Stimulated activated CD4-positive, alpha-beta T cell treated with anti-CD3 and anti-CD28 coated beads, Interleukin-15, amount 100 ng/mL, for 24 hours (primary cell): Measurements from ENCODE around the gene FAM180A.
"Not testable (repeated sequence)": the region's sequence is repeated elsewhere in the genome, so short reads cannot be mapped to it uniquely, and the experiment has no call there.

ENCODE experiments used
- DNase-seq: peaks from one replicate; pipeline ENCODE4 v3.0.0-alpha.2; 2020

FAM180A gene

DNA sequence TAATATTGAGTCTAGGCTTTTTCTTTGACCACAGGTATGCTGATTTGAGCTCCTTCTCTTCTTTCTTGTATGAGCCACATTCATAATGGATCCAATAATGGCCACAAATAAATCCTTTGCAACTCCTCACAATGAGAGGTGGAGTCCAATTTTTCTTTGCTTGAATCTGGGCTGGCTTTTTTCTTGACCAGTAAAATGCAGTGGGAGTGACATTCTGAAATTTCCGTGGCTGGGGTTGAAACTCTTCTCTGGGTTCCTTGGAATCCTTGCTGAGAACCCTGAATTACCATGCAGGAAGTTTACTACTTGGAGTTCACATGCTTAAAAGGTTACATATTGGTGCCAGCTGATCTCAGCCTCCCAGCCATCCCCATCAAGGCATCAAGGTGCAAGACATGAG lies 22.4 kb upstream of the FAM180A start:
- no peak for DNase-seq

- no peak for DNase-seq
Measured at GRCh38 chr7:135770139-135770710, 21.6 kb upstream of the FAM180A start.

- DNase-seq = no peak
Measured at GRCh38 chr7:135769005-135769802, 20.6 kb upstream of the FAM180A start.

GRCh38 chr7:135768467-135768866 lies 19.9 kb upstream of the FAM180A start:
- DNase-seq = no peak

GRCh38 chr7:135768064-135768463 lies 19.5 kb upstream of the FAM180A start:
- DNase-seq = no peak

DNA sequence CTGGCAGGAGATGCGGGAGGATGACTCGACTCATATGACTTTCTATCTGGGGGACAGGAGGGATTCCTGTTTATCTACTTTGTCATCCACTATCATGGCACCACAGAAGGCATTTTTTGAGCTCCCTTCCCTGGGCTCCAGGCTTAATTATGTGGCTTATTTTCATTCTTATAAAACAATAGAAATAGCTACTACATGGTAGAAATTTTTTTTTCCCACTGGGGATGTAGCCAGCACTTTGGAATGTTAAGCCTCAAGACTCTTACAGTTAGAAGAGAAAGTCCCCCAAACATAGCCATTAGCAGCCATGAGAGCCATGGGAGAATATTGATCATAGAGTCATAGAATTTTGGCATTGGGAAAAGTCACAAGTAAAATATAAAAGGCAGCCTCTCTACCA lies 14.6 kb upstream of the FAM180A start:
- no peak for DNase-seq

GRCh38 chr7:135761751-135762488 lies 13.3 kb upstream of the FAM180A start:
- no peak for DNase-seq

GRCh38 chr7:135759532-135759931 lies 10.9 kb upstream of the FAM180A start:
- no peak for DNase-seq

DNA sequence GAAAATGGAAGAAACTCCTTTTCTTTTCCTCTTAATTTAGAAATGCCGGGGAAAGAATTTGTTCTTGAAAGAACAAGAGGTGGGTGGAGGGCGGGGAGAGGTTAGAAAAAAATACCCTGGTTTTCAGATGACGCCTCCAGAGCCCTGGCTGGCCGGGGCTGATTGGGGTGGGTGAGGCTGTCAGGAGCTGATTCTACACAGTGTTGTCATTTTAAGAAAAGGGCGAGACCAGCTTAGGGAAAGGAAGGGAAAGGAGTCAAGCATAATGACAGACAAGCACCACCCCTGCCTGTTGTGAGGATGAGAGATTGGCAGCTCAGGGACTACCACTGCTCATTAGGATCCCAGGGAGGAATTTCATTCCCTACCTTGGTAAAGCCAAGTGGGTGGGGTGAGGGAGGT lies 9.9 kb upstream of the FAM180A start:
- no peak for DNase-seq

DNA sequence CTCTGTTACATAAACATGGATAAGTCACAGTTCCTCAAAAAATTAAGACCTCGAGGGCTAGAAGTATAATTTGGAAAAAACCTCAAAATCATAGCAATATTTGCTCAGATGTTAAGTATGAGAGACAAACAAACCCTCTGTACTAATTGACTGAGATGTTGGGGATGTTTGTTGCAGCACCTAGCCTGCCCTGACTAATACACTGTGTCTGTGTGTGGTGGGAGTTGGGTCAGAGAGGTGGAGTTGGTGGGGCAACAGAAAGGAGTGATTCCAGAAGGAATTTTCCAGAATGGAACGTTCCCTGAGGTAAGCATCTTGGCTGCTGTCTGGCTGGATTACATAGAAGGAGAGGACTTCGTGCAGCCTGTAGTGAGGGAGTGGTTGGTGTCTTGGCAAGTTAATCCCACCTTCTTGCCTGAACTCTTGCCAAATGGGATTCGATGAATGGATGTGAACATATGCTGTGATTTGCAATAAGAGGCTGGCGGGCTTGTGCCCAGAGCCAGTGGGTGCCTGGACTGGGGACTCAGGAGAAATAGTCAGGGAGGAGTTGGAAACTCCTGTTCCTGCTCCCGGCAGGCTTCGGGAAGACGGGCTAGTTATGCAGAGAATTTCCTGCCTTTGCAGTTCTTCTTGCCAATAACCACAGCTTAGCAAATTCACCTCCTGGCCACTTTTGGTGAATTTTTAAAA lies 9.3 kb upstream of the FAM180A start:
- no peak for DNase-seq

DNA sequence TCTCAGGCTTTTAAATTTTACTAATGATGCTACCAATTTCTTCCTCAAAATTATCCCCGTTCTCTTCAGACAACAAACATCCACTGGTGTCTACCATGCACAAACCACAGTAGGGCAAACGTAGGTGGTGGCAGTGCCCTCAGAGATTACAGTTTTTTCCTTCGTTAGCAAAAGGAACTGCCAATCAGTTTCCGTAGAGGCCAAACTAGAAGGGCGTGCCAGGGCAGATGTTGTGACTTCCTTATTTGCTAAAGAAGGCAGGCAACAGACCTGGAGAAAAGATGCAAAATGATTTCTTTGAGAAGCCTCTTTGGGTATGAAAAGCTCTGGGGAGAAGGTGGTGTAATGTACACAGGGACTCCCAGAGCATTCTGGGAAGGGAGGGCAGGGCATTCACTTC lies 7.6 kb upstream of the FAM180A start:
- DNase-seq = no peak

GRCh38 chr7:135755351-135755753 lies 6.7 kb upstream of the FAM180A start:
- DNase-seq = no peak

DNA sequence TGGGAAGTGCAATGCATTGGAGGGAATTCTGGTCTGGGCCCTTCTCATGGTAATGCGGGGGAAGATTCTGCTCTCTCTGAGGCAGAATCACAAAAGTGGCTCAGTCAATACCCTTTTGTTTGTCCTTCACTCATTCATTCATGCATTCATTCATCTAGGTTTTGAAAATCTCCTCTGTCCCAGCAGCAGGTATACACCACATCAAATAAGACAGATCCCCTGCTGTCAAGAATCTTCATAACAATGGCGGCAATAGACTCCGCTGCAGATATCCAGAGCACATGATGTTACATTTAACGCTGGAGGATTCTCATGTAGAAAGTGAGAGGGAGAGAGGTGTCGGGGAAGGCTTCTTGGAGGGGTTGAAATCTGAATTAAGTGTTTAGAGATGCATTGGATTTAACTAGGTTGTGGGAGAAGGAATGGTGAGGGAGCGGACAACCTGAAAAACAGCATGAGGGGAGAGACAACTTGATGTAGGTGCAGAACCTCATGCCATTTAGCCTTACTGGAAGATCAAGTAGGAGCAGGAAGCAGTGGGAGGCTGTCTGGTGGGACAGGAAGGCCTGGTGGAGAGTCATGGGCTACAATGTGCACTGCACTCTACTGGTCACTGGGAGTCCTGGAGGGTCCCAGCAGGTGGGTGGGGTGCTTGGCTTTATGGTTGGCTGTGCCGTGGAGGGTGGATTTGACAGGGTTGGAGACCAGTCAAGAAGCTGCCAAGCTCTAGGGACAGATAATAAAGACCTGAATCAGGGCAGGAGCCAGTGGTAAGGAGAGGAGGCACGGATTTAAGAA lies 5.2 kb upstream of the FAM180A start:
- no peak for DNase-seq

GRCh38 chr7:135747366-135747765 lies 1.2 kb downstream of the FAM180A start:
- no peak for DNase-seq

DNA sequence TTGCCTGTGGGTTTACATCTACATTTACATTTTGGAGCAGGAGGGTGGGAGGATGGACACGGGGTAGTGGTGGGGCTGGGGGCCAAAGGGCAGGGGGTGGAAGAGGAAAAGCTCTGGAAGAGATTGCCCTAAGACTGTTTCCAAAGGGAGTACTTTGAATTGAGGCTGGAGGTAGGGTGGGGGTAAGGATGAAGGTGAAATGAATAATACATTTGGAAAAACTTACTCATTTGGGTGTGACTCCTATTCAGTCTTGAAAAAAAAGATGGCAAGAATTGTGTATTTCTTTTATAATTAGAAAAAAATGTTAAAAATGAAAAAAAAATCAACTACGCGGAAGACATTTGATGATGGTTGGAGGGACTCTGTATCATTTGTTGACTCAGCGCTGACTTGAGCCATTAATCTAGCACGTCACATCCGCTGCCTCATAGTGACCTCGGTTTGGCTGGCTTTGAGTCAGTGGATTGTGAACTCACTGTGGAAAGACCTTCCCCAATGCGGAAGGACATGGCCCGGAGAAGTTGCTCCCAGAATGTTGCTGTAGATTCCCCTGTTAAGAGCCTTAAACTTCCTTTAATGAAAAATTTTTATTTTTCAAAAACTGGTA lies 2.8 kb downstream of the FAM180A start:
- DNase-seq = no peak

DNA sequence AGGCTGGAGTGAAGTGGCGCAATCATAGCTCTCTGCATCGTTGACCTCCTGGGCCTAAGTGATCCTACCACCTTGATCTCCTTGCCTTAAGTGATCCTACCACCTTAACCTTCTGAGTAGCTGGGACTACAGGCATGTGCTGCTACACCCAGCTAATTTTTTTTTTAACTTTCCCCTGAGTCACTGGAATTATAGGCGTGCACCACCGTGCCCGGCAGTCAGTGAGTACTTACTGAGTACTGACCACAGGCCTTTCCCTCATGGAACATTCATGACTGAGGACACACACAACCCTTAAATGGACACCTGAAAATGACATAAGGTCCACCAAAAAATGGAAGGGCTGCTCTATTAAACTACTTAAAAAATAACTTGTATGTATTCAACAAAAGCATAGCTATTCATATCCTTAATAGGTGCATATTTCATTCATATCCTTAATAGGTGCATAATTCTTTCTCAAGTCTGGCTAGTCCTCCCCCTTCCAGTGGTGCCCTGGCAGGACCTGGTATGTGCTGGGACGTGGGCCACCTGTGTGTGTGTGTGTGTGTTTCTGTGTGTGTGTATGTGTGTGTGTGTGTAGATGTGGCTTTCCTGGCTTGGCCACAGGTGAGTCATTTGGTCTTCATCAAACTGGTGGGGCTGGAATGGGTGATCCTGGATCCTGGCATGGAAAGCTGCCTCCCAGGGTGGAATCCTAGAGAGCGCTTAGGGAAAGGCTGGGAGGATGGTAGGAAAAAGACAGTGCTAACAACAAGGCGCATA lies 3.5 kb downstream of the FAM180A start:
- DNase-seq = no peak

DNA sequence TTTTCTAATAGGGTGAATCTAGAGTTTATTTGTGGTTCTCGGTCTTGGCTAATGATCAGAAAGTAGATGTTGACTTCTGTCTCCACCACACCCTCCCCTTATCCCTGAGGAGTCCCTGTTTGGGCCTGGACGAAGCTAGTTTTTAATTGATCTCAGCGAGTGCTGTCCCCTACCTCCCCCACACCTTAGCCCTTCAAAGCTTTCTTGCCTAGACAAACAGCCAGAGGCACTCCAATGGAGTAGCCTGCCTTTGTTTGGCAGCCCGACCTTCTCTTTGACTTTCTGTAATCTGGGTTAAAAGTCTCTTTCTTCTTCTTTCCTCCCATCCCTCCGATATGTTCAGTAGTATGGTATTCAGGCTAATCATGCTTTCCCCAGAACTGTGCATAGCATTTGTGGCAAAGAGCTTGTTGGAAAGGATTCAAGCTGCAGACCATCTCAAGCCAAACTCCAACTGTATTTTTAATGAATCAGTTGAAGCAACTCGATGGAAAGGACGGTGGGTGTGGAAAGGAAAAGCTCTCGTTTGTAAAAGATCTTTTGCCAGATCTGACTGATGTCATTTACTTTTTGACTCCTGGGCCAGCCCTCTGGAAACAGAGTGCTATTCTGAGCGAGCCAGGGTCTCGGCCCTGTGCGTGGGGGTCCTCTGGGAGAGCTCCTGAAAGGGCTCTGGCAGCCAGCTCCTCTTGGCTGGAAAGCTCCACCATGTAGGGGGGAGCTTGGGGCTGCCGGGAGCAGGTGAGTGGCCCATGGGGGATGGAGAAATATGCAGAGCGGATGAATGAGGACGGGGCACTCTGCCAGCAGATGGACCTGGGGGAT lies 4.5 kb downstream of the FAM180A start:
- DNase-seq = no peak

DNA sequence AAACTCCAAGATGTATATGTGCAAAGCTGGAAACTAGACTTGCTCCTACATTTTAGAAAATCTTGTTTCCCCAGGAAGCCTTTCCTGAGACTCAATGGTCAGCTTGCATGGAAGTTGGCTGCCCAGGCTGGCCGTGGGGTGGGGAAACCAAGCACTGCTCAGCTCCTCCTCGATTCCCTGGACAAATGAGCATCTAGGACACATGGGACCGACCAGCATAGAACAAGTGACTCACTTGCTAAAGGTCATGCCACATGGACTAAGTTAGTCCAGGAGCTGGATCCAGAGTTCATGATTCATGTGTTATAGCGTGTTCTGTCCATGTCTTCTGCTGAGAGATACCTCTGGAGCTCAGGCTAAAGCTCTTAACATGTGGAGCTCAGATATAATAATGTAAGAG lies 6.2 kb downstream of the FAM180A start:
- no peak for DNase-seq

GRCh38 chr7:135741905-135742304 lies 6.7 kb downstream of the FAM180A start:
- DNase-seq = no peak

GRCh38 chr7:135740889-135741288 lies 7.7 kb downstream of the FAM180A start:
- no peak for DNase-seq

- not testable (repeated sequence) for DNase-seq
Measured at GRCh38 chr7:135737306-135737647, 11.3 kb downstream of the FAM180A start.
